ENCODE measurements around the gene CABLES2. TPM values are rescaled to one million over a fixed set of nuclear protein-coding genes. Genes with fewer than 3 reads are reported as not detected.

CABLES2 gene
- total and polyA plus RNA-seq, 2 experiments from 2014 or later = 0.66 to 7.3 TPM

- Histone ChIP-seq H3K4me3 (no peak overlapping the region), H3K9ac (no peak overlapping the region), H4K20me1 (ENCODE audit: insufficient read depth) (no peaks in the 10 kb centered on the region), H2AFZ (no peak overlapping the region), H3F3A (ENCODE audit: insufficient read depth) (no peaks in the 10 kb centered on the region), H3K9me3 (ENCODE audit: low read depth) (no peaks in the 10 kb centered on the region), H3K4me2 (ENCODE audit: unreplicated experiment) (no peak overlapping the region), H3K4me1 (ENCODE audit: insufficient read depth) (peaks cover 13% of the 10 kb centered on the region), H3K36me3 (ENCODE audit: low read depth) (no peaks in the 10 kb centered on the region), H3K27ac (no peak overlapping the region), H3K9me2 (ENCODE audit: insufficient read depth) (no peaks in the 10 kb centered on the region), H3K79me2 (ENCODE audit: insufficient read depth) (no peaks in the 10 kb centered on the region), H3K27me3 (replicated peaks; ENCODE audit: insufficient read depth) (peaks cover 9% of the 10 kb centered on the region; the same call in 1 of the 2 replicates)
- in situ Hi-C loops (cut with MboI) = no loop called here
- 77 to 80% methylated on average over 21 to 22 of the region's 22 CpGs for WGBS, 2 experiments (ENCODE audit: low coverage in 1 of 2, low lambda C conversion rate in 2 of 2, missing lambda C conversion rate in 2 of 2)
- TF ChIP-seq EZH2phosphoT487 (IDR thresholded peaks at IDR 0.05; ENCODE audit: insufficient read depth, low read depth) (no peak), EZH2 (IDR thresholded peaks at IDR 0.05; ENCODE audit: insufficient read depth, poor library complexity, severe bottlenecking) (no peak)
- no peak for DNase-seq
Measured at GRCh38 chr20:62363920-62364851, 42.9 kb downstream of the CABLES2 start.

- H3K4me3 ChIP-seq = no peak overlapping the region
- no peak overlapping the region for H3K4me2 ChIP-seq (ENCODE audit: unreplicated experiment)
- in situ Hi-C loops (cut with MboI) = no loop called here
- no peak overlapping the region for H2AFZ ChIP-seq
- DNase-seq = no peak
- H3K27ac ChIP-seq = no peak overlapping the region
- H3K27me3 ChIP-seq (replicated peaks; ENCODE audit: insufficient read depth) = peaks cover 9% of the 10 kb centered on the region; the same call in 1 of the 2 replicates
- no peaks in the 10 kb centered on the region for H3F3A ChIP-seq (ENCODE audit: insufficient read depth)
- no peaks in the 10 kb centered on the region for H3K79me2 ChIP-seq (ENCODE audit: insufficient read depth)
- TF ChIP-seq EZH2 (IDR thresholded peaks at IDR 0.05; ENCODE audit: insufficient read depth, poor library complexity, severe bottlenecking) (no peak), EZH2phosphoT487 (IDR thresholded peaks at IDR 0.05; ENCODE audit: insufficient read depth, low read depth) (no peak)
- no peak overlapping the region for H3K9ac ChIP-seq
- no peaks in the 10 kb centered on the region for H4K20me1 ChIP-seq (ENCODE audit: insufficient read depth)
- no peaks in the 10 kb centered on the region for H3K9me3 ChIP-seq (ENCODE audit: low read depth)
- H3K4me1 ChIP-seq (ENCODE audit: insufficient read depth) = peaks cover 6% of the 10 kb centered on the region; the same call in 1 of the 2 replicates
- no peaks in the 10 kb centered on the region for H3K36me3 ChIP-seq (ENCODE audit: low read depth)
- 53 to 56% methylated on average over 18 to 20 of the region's 20 CpGs for WGBS, 2 experiments (ENCODE audit: low coverage in 1 of 2, low lambda C conversion rate in 2 of 2, missing lambda C conversion rate in 2 of 2)
- H3K9me2 ChIP-seq (ENCODE audit: insufficient read depth) = no peaks in the 10 kb centered on the region
Measured at GRCh38 chr20:62362991-62363919, 43.8 kb downstream of the CABLES2 start.

GRCh38 chr20:62362590-62362940, 44.5 kb downstream of the CABLES2 start:
- Histone ChIP-seq H3K9ac (no peak overlapping the region), H3K4me1 (ENCODE audit: insufficient read depth) (peaks cover 8% of the 10 kb centered on the region), H3K4me3 (no peak overlapping the region), H3K27me3 (replicated peaks; ENCODE audit: insufficient read depth) (peaks cover 9% of the 10 kb centered on the region; the same call in 1 of the 2 replicates), H2AFZ (no peak overlapping the region), H3K9me3 (ENCODE audit: low read depth) (no peaks in the 10 kb centered on the region), H3K36me3 (ENCODE audit: low read depth) (no peaks in the 10 kb centered on the region), H3K27ac (no peak overlapping the region), H4K20me1 (ENCODE audit: insufficient read depth) (no peaks in the 10 kb centered on the region), H3F3A (ENCODE audit: insufficient read depth) (no peaks in the 10 kb centered on the region), H3K79me2 (ENCODE audit: insufficient read depth) (no peaks in the 10 kb centered on the region), H3K4me2 (ENCODE audit: unreplicated experiment) (no peak overlapping the region), H3K9me2 (ENCODE audit: insufficient read depth) (no peaks in the 10 kb centered on the region)
- no peak for DNase-seq
- WGBS, 2 experiments (ENCODE audit: low coverage in 1 of 2, low lambda C conversion rate in 2 of 2, missing lambda C conversion rate in 2 of 2) = 79 to 85% methylated on average over 11 to 13 of the region's 13 CpGs
- TF ChIP-seq EZH2phosphoT487 (IDR thresholded peaks at IDR 0.05; ENCODE audit: insufficient read depth, low read depth) (no peak), EZH2 (IDR thresholded peaks at IDR 0.05; ENCODE audit: insufficient read depth, poor library complexity, severe bottlenecking) (no peak)
- in situ Hi-C loops (cut with MboI) = no loop called here

Measured in GM23248 (cell line).